COLO668 (cell line): Measurements from ENCODE around the gene ANKHD1.

Experiments used
- DNase-seq: peaks from one replicate; lab custom pipeline; 2025; ENCODE audit not compliant: unreplicated experiment; lab: John Stamatoyannopoulos, UW

Gene ANKHD1, protein sequence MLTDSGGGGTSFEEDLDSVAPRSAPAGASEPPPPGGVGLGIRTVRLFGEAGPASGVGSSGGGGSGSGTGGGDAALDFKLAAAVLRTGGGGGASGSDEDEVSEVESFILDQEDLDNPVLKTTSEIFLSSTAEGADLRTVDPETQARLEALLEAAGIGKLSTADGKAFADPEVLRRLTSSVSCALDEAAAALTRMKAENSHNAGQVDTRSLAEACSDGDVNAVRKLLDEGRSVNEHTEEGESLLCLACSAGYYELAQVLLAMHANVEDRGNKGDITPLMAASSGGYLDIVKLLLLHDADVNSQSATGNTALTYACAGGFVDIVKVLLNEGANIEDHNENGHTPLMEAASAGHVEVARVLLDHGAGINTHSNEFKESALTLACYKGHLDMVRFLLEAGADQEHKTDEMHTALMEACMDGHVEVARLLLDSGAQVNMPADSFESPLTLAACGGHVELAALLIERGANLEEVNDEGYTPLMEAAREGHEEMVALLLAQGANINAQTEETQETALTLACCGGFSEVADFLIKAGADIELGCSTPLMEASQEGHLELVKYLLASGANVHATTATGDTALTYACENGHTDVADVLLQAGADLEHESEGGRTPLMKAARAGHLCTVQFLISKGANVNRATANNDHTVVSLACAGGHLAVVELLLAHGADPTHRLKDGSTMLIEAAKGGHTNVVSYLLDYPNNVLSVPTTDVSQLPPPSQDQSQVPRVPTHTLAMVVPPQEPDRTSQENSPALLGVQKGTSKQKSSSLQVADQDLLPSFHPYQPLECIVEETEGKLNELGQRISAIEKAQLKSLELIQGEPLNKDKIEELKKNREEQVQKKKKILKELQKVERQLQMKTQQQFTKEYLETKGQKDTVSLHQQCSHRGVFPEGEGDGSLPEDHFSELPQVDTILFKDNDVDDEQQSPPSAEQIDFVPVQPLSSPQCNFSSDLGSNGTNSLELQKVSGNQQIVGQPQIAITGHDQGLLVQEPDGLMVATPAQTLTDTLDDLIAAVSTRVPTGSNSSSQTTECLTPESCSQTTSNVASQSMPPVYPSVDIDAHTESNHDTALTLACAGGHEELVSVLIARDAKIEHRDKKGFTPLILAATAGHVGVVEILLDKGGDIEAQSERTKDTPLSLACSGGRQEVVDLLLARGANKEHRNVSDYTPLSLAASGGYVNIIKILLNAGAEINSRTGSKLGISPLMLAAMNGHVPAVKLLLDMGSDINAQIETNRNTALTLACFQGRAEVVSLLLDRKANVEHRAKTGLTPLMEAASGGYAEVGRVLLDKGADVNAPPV (N-terminal part only)

DNA sequence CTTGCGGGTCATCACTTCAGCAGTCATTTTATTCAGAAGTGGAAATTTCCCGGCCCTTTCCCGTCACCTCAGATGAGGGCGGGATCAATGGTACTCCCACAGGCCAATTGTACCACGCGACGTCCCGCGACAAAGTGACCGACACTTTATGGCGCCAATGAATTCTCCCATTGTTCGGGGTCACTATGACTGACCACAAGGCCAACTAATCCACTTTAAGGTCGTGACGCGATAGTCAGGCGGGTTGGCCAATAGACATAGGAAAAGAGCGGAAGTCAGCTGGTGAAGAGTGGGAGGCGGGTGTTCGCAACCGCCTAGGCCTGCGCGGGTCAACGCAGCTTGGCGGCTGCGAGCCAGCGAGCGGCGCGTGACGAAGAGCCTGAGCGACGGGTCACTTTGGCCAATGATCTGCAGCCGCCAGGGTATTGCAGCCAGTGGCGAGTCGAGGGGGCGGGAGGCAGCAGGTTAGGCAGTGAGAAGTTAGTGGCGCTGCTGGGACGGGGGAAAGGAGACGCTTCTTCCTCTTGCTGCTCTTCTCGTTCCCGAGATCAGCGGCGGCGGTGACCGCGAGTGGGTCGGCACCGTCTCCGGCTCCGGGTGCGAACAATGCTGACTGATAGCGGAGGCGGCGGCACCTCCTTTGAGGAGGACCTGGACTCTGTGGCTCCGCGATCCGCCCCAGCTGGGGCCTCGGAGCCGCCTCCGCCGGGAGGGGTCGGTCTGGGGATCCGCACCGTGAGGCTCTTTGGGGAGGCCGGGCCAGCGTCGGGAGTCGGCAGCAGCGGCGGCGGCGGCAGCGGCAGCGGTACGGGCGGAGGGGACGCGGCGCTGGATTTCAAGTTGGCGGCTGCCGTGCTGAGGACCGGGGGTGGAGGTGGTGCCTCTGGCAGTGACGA, at the start of gene ANKHD1:
ANKHD1 (plus strand) TSS at position 472 of the 896 bp plus-strand sequence; CDS start at position 607, 135 bp downstream.
- peak; percentile 96 for DNase-seq

DNA sequence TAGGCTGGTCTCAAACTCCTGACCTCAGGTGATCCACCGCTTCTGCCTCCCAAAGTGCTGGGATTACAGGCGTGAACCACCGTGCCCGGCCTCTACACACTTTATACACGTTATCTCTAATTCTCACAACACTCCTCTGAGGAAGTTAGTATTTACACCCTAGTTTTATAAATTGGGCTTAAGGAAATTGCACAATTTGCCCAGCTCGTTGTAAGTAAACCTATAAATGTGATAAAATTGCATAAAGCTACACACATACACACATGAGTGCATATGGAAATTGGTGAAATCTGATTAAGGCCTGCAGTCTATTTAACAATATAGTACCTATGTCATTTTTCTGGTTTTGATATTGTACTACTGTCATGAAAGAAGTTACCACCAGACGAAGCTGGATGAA, 46.1 kb upstream of the ANKHD1 start:
- no peak for DNase-seq

- DNase-seq: no peak
These were observed 44.5 kb upstream of the ANKHD1 start for GRCh38 chr5:140356853-140357725.

- peak; percentile 67 for DNase-seq
These were observed 43.9 kb upstream of the ANKHD1 start for GRCh38 chr5:140357726-140358093.

GRCh38 chr5:140358738-140359310, 42.8 kb upstream of the ANKHD1 start:
- DNase-seq: no peak

- no peak for DNase-seq
These were observed 41.5 kb upstream of the ANKHD1 start, which contains the start of gene SLC4A9 for GRCh38 chr5:140360101-140360500. Gene SLC4A9, plus strand, starts transcription at chr5:140360194. Its CDS starts 43 bp downstream, at chr5:140360237.

GRCh38 chr5:140360681-140361479, 40.8 kb upstream of the ANKHD1 start:
- DNase-seq: no peak

DNA sequence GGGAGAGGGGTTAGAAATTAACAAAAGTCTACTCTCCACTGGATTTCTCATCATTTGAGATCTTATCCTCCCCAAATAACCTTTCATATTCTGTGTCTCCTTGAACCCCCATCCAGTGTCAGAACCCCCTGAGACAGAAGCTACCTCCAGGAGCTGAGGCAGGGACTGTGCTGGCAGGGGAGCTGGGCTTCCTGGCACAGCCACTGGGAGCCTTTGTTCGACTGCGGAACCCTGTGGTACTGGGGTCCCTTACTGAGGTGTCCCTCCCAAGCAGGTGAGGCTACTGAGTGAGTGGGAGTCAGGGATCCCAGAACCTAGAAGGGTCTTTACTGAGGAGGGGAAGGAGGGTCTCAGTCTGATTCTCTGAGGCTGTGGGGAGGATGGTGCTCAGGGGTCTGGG, 39.7 kb upstream of the ANKHD1 start:
- DNase-seq: no peak

DNA sequence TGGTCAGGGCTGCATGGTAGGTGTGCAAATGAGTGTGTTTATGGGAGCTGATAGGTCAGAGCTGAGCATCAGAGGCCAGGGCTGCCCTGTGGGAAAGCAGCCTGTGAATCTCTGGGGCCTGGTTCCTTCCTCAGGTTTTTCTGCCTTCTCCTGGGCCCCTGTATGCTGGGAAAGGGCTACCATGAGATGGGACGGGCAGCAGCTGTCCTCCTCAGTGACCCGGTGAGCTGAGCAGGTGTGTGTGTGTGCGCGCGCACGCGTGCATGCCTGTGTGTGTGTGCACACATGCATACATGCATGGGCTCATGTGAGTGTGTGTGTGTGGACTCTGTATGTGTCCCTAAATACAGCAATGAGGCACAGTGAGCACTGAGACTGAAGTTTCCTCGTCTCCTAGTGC, 39.3 kb upstream of the ANKHD1 start:
- DNase-seq: no peak

DNA sequence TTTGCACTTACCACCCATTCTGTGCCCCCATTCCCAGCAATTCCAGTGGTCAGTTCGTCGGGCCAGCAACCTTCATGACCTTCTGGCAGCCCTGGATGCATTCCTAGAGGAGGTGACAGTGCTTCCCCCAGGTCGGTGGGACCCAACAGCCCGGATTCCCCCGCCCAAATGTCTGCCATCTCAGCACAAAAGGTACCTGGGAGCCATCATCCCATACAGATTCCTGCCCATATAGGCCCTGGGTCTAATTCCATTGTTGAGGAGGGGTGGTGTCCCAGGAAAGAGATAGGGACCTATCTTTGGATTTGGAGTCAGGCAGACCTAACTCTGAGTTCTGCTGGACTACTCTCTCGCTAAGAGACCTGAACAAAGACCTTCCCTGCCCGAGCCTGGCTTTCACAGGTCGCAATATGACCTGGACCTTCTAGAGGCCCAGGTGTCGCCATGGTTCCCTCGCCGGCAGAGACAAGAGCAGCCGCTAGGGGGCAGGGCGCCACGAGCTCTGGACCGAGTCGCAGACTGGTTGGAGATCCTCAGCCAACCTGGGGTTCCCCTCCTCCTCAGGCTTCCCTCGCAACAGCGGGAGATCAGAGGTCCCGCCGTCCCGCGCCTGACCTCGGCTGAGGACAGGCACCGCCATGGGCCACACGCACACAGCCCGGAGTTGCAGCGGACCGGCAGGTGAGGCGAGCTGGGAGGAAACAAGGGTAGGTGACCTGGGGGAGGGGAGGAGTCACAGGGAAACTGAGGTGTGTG, 38.6 kb upstream of the ANKHD1 start:
- DNase-seq: peak; percentile 57

GRCh38 chr5:140363631-140364471, 37.8 kb upstream of the ANKHD1 start:
- DNase-seq: no peak

GRCh38 chr5:140364472-140364765, 37.2 kb upstream of the ANKHD1 start:
- DNase-seq: no peak

DNA sequence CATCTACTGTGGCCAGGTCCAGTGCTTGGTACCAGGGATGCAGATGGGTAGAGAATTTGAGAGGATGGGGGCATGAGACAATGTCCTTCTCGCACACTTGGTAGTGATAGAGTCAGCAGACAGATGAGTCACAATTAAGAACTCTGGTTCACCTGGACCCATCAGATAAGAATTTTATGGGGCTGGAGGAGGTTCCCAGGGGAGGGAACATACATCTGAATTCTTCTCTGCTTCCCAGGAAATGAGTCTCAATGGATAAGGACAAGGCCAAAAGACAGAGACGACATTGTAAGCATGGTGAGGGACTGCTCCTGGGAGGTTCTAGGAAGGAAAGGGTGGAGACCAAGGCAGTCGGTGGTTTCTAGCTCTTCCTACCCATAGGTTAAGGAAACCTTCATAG, 36.4 kb upstream of the ANKHD1 start:
- no peak for DNase-seq

GRCh38 chr5:140365941-140366340, 35.7 kb upstream of the ANKHD1 start:
- no peak for DNase-seq

- no peak for DNase-seq
These were observed 34.9 kb upstream of the ANKHD1 start for GRCh38 chr5:140366589-140367255.
